IMR-90 (cell line): ENCODE results near the gene SARDH. TPM values are rescaled to one million over a fixed set of nuclear protein-coding genes. Genes with fewer than 3 reads are reported as not detected.

Source experiments
- ATAC-seq: fragments of 200-7000 bp; cut with Tn5 transposase; 2 replicates; pipeline ENCODE4 v1.9.1; 2020; ENCODE audit warnings: low read depth, mild to moderate bottlenecking, moderate library complexity
- BruUV-seq: library from RNA; stranded (reverse); fragments of 400-500 nt; replicated peaks from 2 replicates; lab custom pipeline; 2021; lab: Mats Ljungman, UMichigan
- CTCF ChIA-PET: fragments of 300-600 bp; formaldehyde crosslinking; extraction: SDS; loops from one replicate; lab custom pipeline; 2021; ENCODE audit warnings: antibody characterized with exemption; lab: Yijun Ruan, JAX
- POLR2A ChIA-PET: fragments of 300-600 bp; sonication (Branson Sonifier 250); formaldehyde crosslinking; loops from one replicate; lab custom pipeline; 2022; ENCODE audit warnings: antibody characterized with exemption; ENCODE audit not compliant: unreplicated experiment; lab: Charles Lee
- DNase-seq: peaks from one replicate; pipeline ENCODE4 v3.0.0; 2013
- H2AFZ ChIP-seq: replicated peaks from 2 replicates; pipeline ENCODE3; 2013; ENCODE audit warnings: low read length, mild to moderate bottlenecking; ENCODE audit not compliant: poor library complexity
- H2AK5ac ChIP-seq: 2 replicates; pipeline ENCODE4 v1.6.1; 2013; ENCODE audit warnings: low read depth, low read length, inconsistent platforms
- H2AK9ac ChIP-seq: replicated peaks from 2 replicates; pipeline ENCODE3; 2013; ENCODE audit warnings: mild to moderate bottlenecking, low read depth, low read length, moderate library complexity; ENCODE audit not compliant: poor library complexity
- H2BK120ac ChIP-seq: 2 replicates; pipeline ENCODE4 v1.6.1; 2013; ENCODE audit warnings: low read depth, low read length, inconsistent platforms
- H2BK15ac ChIP-seq: 3 replicates; pipeline ENCODE4 v1.6.1; 2013; ENCODE audit warnings: low read depth, low read length, inconsistent platforms
- H2BK20ac ChIP-seq: 2 replicates; pipeline ENCODE4 v1.6.1; 2013; ENCODE audit warnings: low read depth, mild to moderate bottlenecking, inconsistent platforms, low read length, moderate library complexity
- H2BK5ac ChIP-seq: 2 replicates; pipeline ENCODE4 v1.6.1; 2013; ENCODE audit warnings: mild to moderate bottlenecking, low read depth, low read length, inconsistent platforms; ENCODE audit not compliant: poor library complexity, severe bottlenecking
- H3K14ac ChIP-seq: replicated peaks from 2 replicates; pipeline ENCODE4 v1.6.1; 2013; ENCODE audit warnings: low read depth, low read length, inconsistent platforms
- H3K18ac ChIP-seq: 2 replicates; pipeline ENCODE4 v1.6.1; 2013; ENCODE audit warnings: low read depth, low read length, control low read depth
- H3K23ac ChIP-seq: 2 replicates; pipeline ENCODE4 v1.6.1; 2013; ENCODE audit warnings: low read depth, low read length, inconsistent platforms
- H3K27ac ChIP-seq: 2 replicates; pipeline ENCODE4 v1.5.1; 2013; ENCODE audit warnings: mild to moderate bottlenecking, control low read depth, low read length; ENCODE audit not compliant: insufficient read depth
- H3K27me3 ChIP-seq: 2 replicates; pipeline ENCODE4 v1.6.1; 2013; ENCODE audit warnings: low read length; ENCODE audit not compliant: control insufficient read depth, insufficient read depth
- H3K36me3 ChIP-seq: 2 replicates; pipeline ENCODE4 v1.6.1; 2013; ENCODE audit warnings: low read length, mixed read lengths; ENCODE audit not compliant: control insufficient read depth, insufficient read depth
- H3K4ac ChIP-seq: 2 replicates; pipeline ENCODE4 v1.6.1; 2013; ENCODE audit warnings: low read depth, low read length, inconsistent platforms
- H3K4me1 ChIP-seq: 2 replicates; pipeline ENCODE4 v1.6.1; 2013; ENCODE audit warnings: low read length, mixed read lengths; ENCODE audit not compliant: control insufficient read depth, insufficient read depth
- H3K4me2 ChIP-seq: 2 replicates; pipeline ENCODE4 v1.6.1; 2013; ENCODE audit warnings: low read depth, mild to moderate bottlenecking, control low read depth, low read length, moderate library complexity
- H3K4me3 ChIP-seq: 2 replicates; pipeline ENCODE4 v1.5.1; 2013; ENCODE audit warnings: low read depth, mild to moderate bottlenecking, control low read depth, low read length, moderate library complexity; ENCODE audit not compliant: insufficient read depth
- H3K56ac ChIP-seq: 2 replicates; pipeline ENCODE4 v1.6.1; 2013; ENCODE audit warnings: low read length, inconsistent platforms; ENCODE audit not compliant: insufficient read depth; ENCODE audit errors: extremely low read depth
- H3K79me1 ChIP-seq, 2 experiments: 2 replicates each; pipeline ENCODE4 v1.6.1; 2013; ENCODE audit warnings: low read length in 2 of 2, inconsistent platforms in 1 of 2, low read depth in 1 of 2
- H3K9ac ChIP-seq: 2 replicates; pipeline ENCODE4 v1.6.1; 2013; ENCODE audit warnings: low read depth, low read length, control low read depth
- H3K9me1 ChIP-seq: 2 replicates; pipeline ENCODE4 v1.6.1; 2013; ENCODE audit warnings: low read length, inconsistent platforms; ENCODE audit not compliant: insufficient read depth
- H3K9me3 ChIP-seq: 2 replicates; pipeline ENCODE4 v1.6.1; 2013; ENCODE audit warnings: low read length; ENCODE audit not compliant: control insufficient read depth, insufficient read depth
- H4K20me1 ChIP-seq: 2 replicates; pipeline ENCODE4 v1.6.1; 2013; ENCODE audit warnings: low read length, inconsistent platforms; ENCODE audit not compliant: insufficient read depth
- H4K5ac ChIP-seq: 2 replicates; pipeline ENCODE4 v1.6.1; 2013; ENCODE audit warnings: mild to moderate bottlenecking, low read depth, low read length, control low read depth
- H4K8ac ChIP-seq, 2 experiments: 2 replicates each; pipeline ENCODE4 v1.6.1; 2013; ENCODE audit warnings: low read depth in 2 of 2, low read length in 2 of 2, control low read depth in 1 of 2, inconsistent platforms in 1 of 2
- H4K91ac ChIP-seq: 2 replicates; pipeline ENCODE4 v1.6.1; 2013; ENCODE audit warnings: low read depth, low read length, inconsistent platforms; ENCODE audit not compliant: insufficient read depth
- BHLHE40 ChIP-seq: fragments of 150-350 bp; IDR thresholded peaks from 2 replicates; pipeline ENCODE4 v1.6.1; 2016; ENCODE audit warnings: mild to moderate bottlenecking, low read depth, low read length
- CEBPB ChIP-seq: IDR thresholded peaks from 2 replicates; pipeline ENCODE4 v1.6.1; 2012; ENCODE audit warnings: low read depth, low read length, improper control_type of control experiment
- CHD1 ChIP-seq: IDR thresholded peaks from 2 replicates; pipeline ENCODE4 v1.6.1; 2012; ENCODE audit warnings: low read depth, low read length, improper control_type of control experiment
- CTCF ChIP-seq: conservative IDR thresholded peaks from 2 replicates; pipeline ENCODE4 v1.5.1; 2012; ENCODE audit warnings: mild to moderate bottlenecking, low read depth, low read length, improper control_type of control experiment
- ELK1 ChIP-seq: fragments of 150-350 bp; IDR thresholded peaks from 2 replicates; pipeline ENCODE4 v1.6.1; 2016; ENCODE audit warnings: low read depth, mild to moderate bottlenecking, low read length, moderate library complexity, borderline replicate concordance
- FOS ChIP-seq: fragments of 150-350 bp; IDR thresholded peaks from 2 replicates; pipeline ENCODE4 v1.6.1; 2016; ENCODE audit warnings: low read depth, low read length
- MAFK ChIP-seq: IDR thresholded peaks from 2 replicates; pipeline ENCODE4 v1.6.1; 2012; ENCODE audit warnings: low read depth, low read length, improper control_type of control experiment
- MAZ ChIP-seq: IDR thresholded peaks from 2 replicates; pipeline ENCODE4 v1.6.1; 2012; ENCODE audit warnings: low read depth, mild to moderate bottlenecking, low read length, improper control_type of control experiment, moderate library complexity, borderline replicate concordance
- MXI1 ChIP-seq: IDR thresholded peaks from 2 replicates; pipeline ENCODE4 v1.6.1; 2012; ENCODE audit warnings: low read depth, mild to moderate bottlenecking, low read length, moderate library complexity, borderline replicate concordance
- NFE2L2 ChIP-seq: fragments of 150-350 bp; IDR thresholded peaks from 2 replicates; pipeline ENCODE4 v1.6.1; 2016; ENCODE audit warnings: low read depth, mild to moderate bottlenecking, low read length
- POLR2A ChIP-seq: IDR thresholded peaks from 2 replicates; pipeline ENCODE4 v1.6.1; 2012; ENCODE audit warnings: mild to moderate bottlenecking, low read depth, low read length
- RAD21 ChIP-seq: IDR thresholded peaks from 2 replicates; pipeline ENCODE4 v1.6.1; 2012; ENCODE audit warnings: low read length, improper control_type of control experiment
- RCOR1 ChIP-seq: IDR thresholded peaks from 2 replicates; pipeline ENCODE4 v1.6.1; 2012; ENCODE audit warnings: mild to moderate bottlenecking, low read length, improper control_type of control experiment; ENCODE audit not compliant: insufficient replicate concordance
- RFX5 ChIP-seq: IDR thresholded peaks from 2 replicates; pipeline ENCODE4 v1.8.0; 2012; ENCODE audit warnings: low read depth, mild to moderate bottlenecking, low read length, moderate library complexity
- SMC3 ChIP-seq: fragments of 150-350 bp; IDR thresholded peaks from 2 replicates; pipeline ENCODE4 v1.6.1; 2016; ENCODE audit warnings: low read depth, mild to moderate bottlenecking, antibody characterized with exemption, low read length, moderate library complexity
- USF2 ChIP-seq: fragments of 150-350 bp; IDR thresholded peaks from 2 replicates; pipeline ENCODE4 v1.6.1; 2017; ENCODE audit warnings: mild to moderate bottlenecking, antibody characterized with exemption, low read length, low read depth
- WGBS, 2 experiments: methylation state at CpG; one replicate each; pipeline versions ENCODE4 v1.1.5 to v1.1.7; 2013; ENCODE audit warnings: missing lambda C conversion rate in 2 of 2; ENCODE audit not compliant: insufficient read length in 1 of 2; ENCODE audit errors: extremely low coverage in 2 of 2; 5-methylcytosine and 5-hydroxymethylcytosine counted together
- dilution Hi-C: fragments of 300-500 bp; cut with HindIII; formaldehyde crosslinking; loops from one replicate; pipeline ENCODE4 v1.14.3; 2018; ENCODE audit warnings: low sequenced_read_pairs; ENCODE audit not compliant: unreplicated experiment
- in situ Hi-C: fragments of 300-500 bp; cut with MboI; formaldehyde crosslinking; loops from 3 replicates; pipeline ENCODE4 v1.14.3; 2019; ENCODE audit warnings: low sequenced_read_pairs, inconsistent platforms, mixed read lengths
- intact Hi-C: fragments of 100-400 bp; cut with micrococcal nuclease; formaldehyde crosslinking; loops from 2 replicates; pipeline ENCODE4 v1.10.0; 2022
- polyA plus RNA-seq, 3 experiments: library from polyadenylated mRNA; depleted of rRNA; stranded (reverse); fragments of >200 nt; gene quantifications; 2 replicates each; pipeline ENCODE4 v1.2.3, GENCODE V29; 2012; ENCODE audit warnings: low replicate concordance in 1 of 3
- total RNA-seq: library from RNA; depleted of rRNA; stranded (reverse); fragments of >200 nt; gene quantifications from 2 replicates; pipeline ENCODE4 v1.2.3, GENCODE V29; 2012

The SARDH gene
- total and polyA plus RNA-seq, 2 of the 4 experiments (the other 2 are of a cell fraction) = 5.0 to 7.5 TPM

GRCh38 chr9:133740911-133741310 lies 2.8 kb upstream of the SARDH start:
- Histone ChIP-seq H2AK9ac (no peak overlapping the region), H3K27ac (no peak overlapping the region), H2AFZ (no peak overlapping the region), H3K79me1 (no peaks in the 10 kb centered on the region), H3K36me3 (no peaks in the 10 kb centered on the region), H3K9ac (no peak overlapping the region), H3K4me3 (no peak overlapping the region), H4K20me1 (no peaks in the 10 kb centered on the region), H4K5ac (no peak overlapping the region), H3K23ac (no peak overlapping the region), H2BK20ac (no peak overlapping the region), H3K9me1 (peaks cover 4% of the 10 kb centered on the region; the same call in 1 of the 2 replicates), H4K8ac (no peak overlapping the region), H2BK15ac (no peak overlapping the region), H2BK120ac (no peak overlapping the region), H2AK5ac (no peak overlapping the region), H3K4me1 (peaks cover 5% of the 10 kb centered on the region; the same call in 1 of the 2 replicates), H3K56ac (no peak overlapping the region), H3K27me3 (peaks cover 4% of the 10 kb centered on the region; the same call in 1 of the 2 replicates), H2BK5ac (no peak overlapping the region), H3K4ac (no peak overlapping the region), H4K91ac (no peak overlapping the region), H3K14ac (no peak overlapping the region), H3K9me3 (no peaks in the 10 kb centered on the region), H3K18ac (no peak overlapping the region), H3K4me2 (no peak overlapping the region)
- DNase-seq (no peak), ATAC-seq (no peak)
- no CpG with 5 or more reads among the region's 8 CpGs for WGBS, 2 experiments
- in situ Hi-C loops = no loop called here
- intact Hi-C loops = no loop called here
- BruUV-seq = no TSS peak
- TF ChIP-seq FOS = no peak
- no peak for TF ChIP-seq ELK1
- TF ChIP-seq CTCF = no peak
- TF ChIP-seq POLR2A = no peak
- no peak for TF ChIP-seq CEBPB
- TF ChIP-seq BHLHE40 = no peak
- TF ChIP-seq RFX5 = no peak
- no peak for TF ChIP-seq NFE2L2
- TF ChIP-seq SMC3 = no peak
- no peak for TF ChIP-seq CHD1
- TF ChIP-seq MXI1 = no peak
- TF ChIP-seq RAD21 = no peak
- no peak for TF ChIP-seq USF2
- no peak for TF ChIP-seq RCOR1
- no peak for TF ChIP-seq MAZ
- no peak for TF ChIP-seq MAFK
- ChIA-PET POLR2A (no interaction called here), CTCF (no interaction called here)
- dilution Hi-C loops = no loop called here
